ENCODE results near the gene MAPK8. TPM values are rescaled to one million over a fixed set of nuclear protein-coding genes. Genes with fewer than 3 reads are reported as not detected.

The MAPK8 gene
- total RNA-seq, 2 experiments from 2014 or later: 29.1 to 40.5 TPM

- Histone ChIP-seq H2AFZ (ENCODE audit: low read length) (no peak overlapping the region), H4K20me1 (ENCODE audit: insufficient read depth, low read length) (no peaks in the 10 kb centered on the region), H3K9me2 (ENCODE audit: insufficient read depth, low read length) (no peaks in the 10 kb centered on the region), H3K79me2 (ENCODE audit: insufficient read depth, low read depth, low read length) (no peaks in the 10 kb centered on the region), H3K4me3 (ENCODE audit: low read depth, low read length, poor library complexity, severe bottlenecking) (no peak overlapping the region), H3K4me1 (ENCODE audit: insufficient read depth, low read length, poor library complexity, severe bottlenecking) (no peaks in the 10 kb centered on the region), H3K27ac (ENCODE audit: low read depth, low read length, poor library complexity, severe bottlenecking) (no peak overlapping the region), H3K4me2 (ENCODE audit: low read length) (no peak overlapping the region), H3K9me3 (ENCODE audit: low read length) (no peaks in the 10 kb centered on the region), H3K36me3 (ENCODE audit: insufficient read depth, low read length) (no peaks in the 10 kb centered on the region)
- CTCF ChIA-PET (ENCODE audit: unreplicated experiment): no interaction called here
- intact Hi-C loops (cut with micrococcal nuclease; ENCODE audit: unreplicated experiment): no loop called here
- BruUV-seq (replicated peaks): no TSS peak
- TF ChIP-seq CTCF (conservative IDR thresholded peaks at IDR 0.05; ENCODE audit: low read length) (no peak), EZH2phosphoT487 (IDR thresholded peaks at IDR 0.05; ENCODE audit: borderline replicate concordance, low read depth, low read length) (no peak)
- POLR2A ChIA-PET: no interaction called here
- no peak for DNase-seq (ENCODE audit: low spot score)
Observed at GRCh38 chr10:48456808-48457761, 150.6 kb downstream of the MAPK8 start.

- no TSS peak for BruUV-seq (replicated peaks)
- CTCF ChIA-PET (ENCODE audit: unreplicated experiment): no interaction called here
- Histone ChIP-seq H3K79me2 (ENCODE audit: insufficient read depth, low read depth, low read length) (no peaks in the 10 kb centered on the region), H3K4me2 (ENCODE audit: low read length) (no peak overlapping the region), H3K9me3 (ENCODE audit: low read length) (no peaks in the 10 kb centered on the region), H3K36me3 (ENCODE audit: insufficient read depth, low read length) (no peaks in the 10 kb centered on the region), H4K20me1 (ENCODE audit: insufficient read depth, low read length) (no peaks in the 10 kb centered on the region), H3K27ac (ENCODE audit: low read depth, low read length, poor library complexity, severe bottlenecking) (no peak overlapping the region), H3K4me1 (ENCODE audit: insufficient read depth, low read length, poor library complexity, severe bottlenecking) (no peaks in the 10 kb centered on the region), H3K9me2 (ENCODE audit: insufficient read depth, low read length) (no peaks in the 10 kb centered on the region), H2AFZ (ENCODE audit: low read length) (no peak overlapping the region), H3K4me3 (ENCODE audit: low read depth, low read length, poor library complexity, severe bottlenecking) (no peak overlapping the region)
- intact Hi-C loops (cut with micrococcal nuclease; ENCODE audit: unreplicated experiment): no loop called here
- POLR2A ChIA-PET: no interaction called here
- TF ChIP-seq EZH2phosphoT487 (IDR thresholded peaks at IDR 0.05; ENCODE audit: borderline replicate concordance, low read depth, low read length) (no peak), CTCF (conservative IDR thresholded peaks at IDR 0.05; ENCODE audit: low read length) (no peak)
- no peak for DNase-seq (ENCODE audit: low spot score)
Observed at GRCh38 chr10:48457949-48458661, 151.6 kb downstream of the MAPK8 start.

Data from OCI-LY7 (cell line).